Measurements from ENCODE around the gene NXPE3.
"Not testable (repeated sequence)": the region's sequence is repeated elsewhere in the genome, so short reads cannot be mapped to it uniquely, and the experiment has no call there.

Gene NXPE3

GRCh38 chr3:101744811-101745210 lies 34.2 kb upstream of the NXPE3 start:
- H3K4me3 ChIP-seq (ENCODE audit: low read depth, low read length), result no peak overlapping the region
- TF ChIP-seq MAX (IDR thresholded peaks at IDR 0.05; ENCODE audit: low read depth, low read length) (no peak), MYC (IDR thresholded peaks at IDR 0.05; ENCODE audit: low read depth, low read length) (no peak), POLR2A (IDR thresholded peaks at IDR 0.05; ENCODE audit: extremely low read depth, insufficient read length) (no peak)
- TF ChIP-seq, protein P1, sequence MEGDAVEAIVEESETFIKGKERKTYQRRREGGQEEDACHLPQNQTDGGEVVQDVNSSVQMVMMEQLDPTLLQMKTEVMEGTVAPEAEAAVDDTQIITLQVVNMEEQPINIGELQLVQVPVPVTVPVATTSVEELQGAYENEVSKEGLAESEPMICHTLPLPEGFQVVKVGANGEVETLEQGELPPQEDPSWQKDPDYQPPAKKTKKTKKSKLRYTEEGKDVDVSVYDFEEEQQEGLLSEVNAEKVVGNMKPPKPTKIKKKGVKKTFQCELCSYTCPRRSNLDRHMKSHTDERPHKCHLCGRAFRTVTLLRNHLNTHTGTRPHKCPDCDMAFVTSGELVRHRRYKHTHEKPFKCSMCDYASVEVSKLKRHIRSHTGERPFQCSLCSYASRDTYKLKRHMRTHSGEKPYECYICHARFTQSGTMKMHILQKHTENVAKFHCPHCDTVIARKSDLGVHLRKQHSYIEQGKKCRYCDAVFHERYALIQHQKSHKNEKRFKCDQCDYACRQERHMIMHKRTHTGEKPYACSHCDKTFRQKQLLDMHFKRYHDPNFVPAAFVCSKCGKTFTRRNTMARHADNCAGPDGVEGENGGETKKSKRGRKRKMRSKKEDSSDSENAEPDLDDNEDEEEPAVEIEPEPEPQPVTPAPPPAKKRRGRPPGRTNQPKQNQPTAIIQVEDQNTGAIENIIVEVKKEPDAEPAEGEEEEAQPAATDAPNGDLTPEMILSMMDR (IDR thresholded peaks at IDR 0.05; ENCODE audit: low read depth, low read length), result no peak
- DNase-seq (ENCODE audit: low read depth), result no peak

DNA sequence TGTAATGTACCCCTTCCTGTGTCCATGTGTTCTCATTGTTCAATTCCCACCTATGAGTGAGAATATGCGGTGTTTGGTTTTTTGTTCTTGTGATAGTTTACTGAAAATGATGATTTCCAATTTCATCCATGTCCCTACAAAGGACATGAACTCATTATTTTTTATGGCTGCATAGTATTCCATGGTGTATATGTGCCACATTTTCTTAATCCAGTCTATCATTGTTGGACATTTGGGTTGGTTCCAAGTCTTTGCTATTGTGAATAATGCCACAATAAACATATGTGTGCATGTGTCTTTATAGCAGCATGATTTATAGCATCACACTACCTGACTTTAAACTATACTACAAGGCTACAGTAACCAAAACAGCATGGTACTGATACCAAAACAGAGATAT lies 33.1 kb upstream of the NXPE3 start:
- not testable (repeated sequence) for DNase-seq (ENCODE audit: low read depth); H3K4me3 ChIP-seq (ENCODE audit: low read depth, low read length)

GRCh38 chr3:101753386-101754113 lies 25.5 kb upstream of the NXPE3 start:
- not testable (repeated sequence) for H3K4me3 ChIP-seq (ENCODE audit: low read depth, low read length); DNase-seq (ENCODE audit: low read depth)

GRCh38 chr3:101758224-101758623 lies 20.8 kb upstream of the NXPE3 start:
- peak; percentile 14 for DNase-seq (ENCODE audit: low read depth)
- H3K4me3 ChIP-seq (ENCODE audit: low read depth, low read length), result no peak overlapping the region
- TF ChIP-seq, protein P1 (IDR thresholded peaks at IDR 0.05; ENCODE audit: low read depth, low read length), result no peak
- TF ChIP-seq MYC (IDR thresholded peaks at IDR 0.05; ENCODE audit: low read depth, low read length), result no peak

DNA sequence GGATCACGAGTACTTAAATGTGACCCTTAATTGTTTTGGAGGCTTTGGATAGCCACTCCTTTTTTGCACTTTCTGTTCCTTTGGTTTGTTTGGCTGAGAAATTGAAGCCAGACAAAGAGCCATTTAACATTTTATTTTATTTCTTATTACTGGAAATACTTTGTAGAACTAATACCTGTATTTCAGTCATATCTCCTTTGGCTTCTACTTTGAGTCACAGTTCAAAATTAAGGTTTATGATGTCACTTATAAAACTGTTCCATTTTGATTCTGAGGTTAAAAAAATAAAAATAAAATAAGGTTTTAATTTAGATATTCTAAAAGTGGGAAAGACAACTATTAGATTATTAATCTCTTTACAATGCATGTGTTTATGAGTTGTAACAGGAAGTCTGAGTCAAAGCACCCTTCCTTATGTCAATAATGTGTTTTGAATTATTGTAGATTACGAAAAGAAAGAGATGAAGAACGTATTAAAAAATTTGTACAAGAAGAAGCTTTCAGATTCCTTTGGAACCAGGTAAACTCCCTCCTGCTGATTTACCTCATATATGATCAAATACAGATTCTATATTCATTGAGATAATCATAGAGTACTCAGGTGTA lies 16.9 kb upstream of the NXPE3 start:
- TF ChIP-seq MYC (IDR thresholded peaks at IDR 0.05; ENCODE audit: low read depth, low read length) (no peak), POLR2A (IDR thresholded peaks at IDR 0.05; ENCODE audit: extremely low read depth, insufficient read length) (no peak), MAX (IDR thresholded peaks at IDR 0.05; ENCODE audit: low read depth, low read length) (no peak)
- TF ChIP-seq, protein P1 (IDR thresholded peaks at IDR 0.05; ENCODE audit: low read depth, low read length), result no peak
- DNase-seq (ENCODE audit: low read depth), result no peak
- no peak overlapping the region for H3K4me3 ChIP-seq (ENCODE audit: low read depth, low read length)

GRCh38 chr3:101777745-101778281 lies 1.2 kb upstream of the NXPE3 start:
- not testable (repeated sequence) for DNase-seq (ENCODE audit: low read depth)

DNA sequence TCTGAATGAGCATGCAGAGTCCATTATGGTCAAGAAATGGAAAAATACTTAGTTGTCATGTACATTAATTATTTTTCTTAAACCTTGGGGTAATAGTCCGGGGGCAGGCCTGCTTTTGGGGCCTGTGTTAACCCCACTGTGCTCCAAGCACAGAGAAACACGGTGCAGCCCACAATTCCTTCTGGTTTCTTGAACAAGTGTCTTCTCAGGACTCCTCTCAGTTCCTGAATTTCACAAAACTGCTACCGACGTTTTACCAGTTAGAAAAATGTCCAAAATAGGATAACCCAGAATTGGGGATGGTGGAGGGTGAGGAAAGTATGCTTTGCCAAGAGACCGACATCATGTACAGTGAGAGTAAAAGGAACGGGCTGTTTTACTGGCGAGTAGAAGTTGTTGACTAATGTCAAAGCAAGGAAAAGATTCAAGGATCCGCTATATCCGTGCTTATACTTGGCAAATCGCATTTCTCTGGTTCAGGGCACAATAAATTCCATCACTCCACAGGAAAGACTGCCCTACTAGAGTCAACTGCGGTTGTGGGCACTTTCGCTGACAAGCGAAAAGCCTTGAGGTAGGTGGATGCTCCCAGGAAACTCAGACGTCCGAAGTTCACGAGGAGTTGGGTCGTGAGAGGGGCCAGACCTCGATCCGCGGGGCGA lies 495 bp upstream of the NXPE3 start:
- DNase-seq (ENCODE audit: low read depth), result no peak
- H3K4me3 ChIP-seq (ENCODE audit: low read depth, low read length), result peak overlapping the region; percentile 60
- TF ChIP-seq, protein P1 (IDR thresholded peaks at IDR 0.05; ENCODE audit: low read depth, low read length), result no peak

More at GRCh38 chr3:101777745-101778281, 1.2 kb upstream of the NXPE3 start:
- not testable (repeated sequence) for H3K4me3 ChIP-seq (ENCODE audit: low read depth, low read length)

Data from NB4 (cell line).